NB4 (cell line): ENCODE results near the gene SLC39A10.
A peak's percentile ranks its signal among the peaks of the same experiment; 100 is the strongest.

ENCODE experiments used
- DNase-seq: peaks from one replicate; pipeline ENCODE4 v3.0.0; 2010; ENCODE audit warnings: low read depth
- H3K4me3 ChIP-seq: one replicate; pipeline ENCODE4 v1.5.1; 2011; ENCODE audit warnings: mild to moderate bottlenecking, low read depth, low read length, moderate library complexity
- MYC ChIP-seq: IDR thresholded peaks from 2 replicates; pipeline ENCODE4 v1.6.1; 2011; ENCODE audit warnings: low read depth, low read length
- POLR2A ChIP-seq: IDR thresholded peaks from 2 replicates; pipeline ENCODE4 v1.6.1; 2011; ENCODE audit warnings: mild to moderate bottlenecking; ENCODE audit not compliant: insufficient read length; ENCODE audit errors: extremely low read depth
- TF ChIP-seq, protein P1 (sequence below): IDR thresholded peaks from 2 replicates; pipeline ENCODE4 v1.6.1; 2011; ENCODE audit warnings: low read depth, low read length
- TF ChIP-seq, protein P2 (sequence below): IDR thresholded peaks from one replicate; pipeline ENCODE4 v1.5.1; 2012; ENCODE audit warnings: low read depth, low read length

Gene SLC39A10

GRCh38 chr2:195763866-195764265 is 106.8 kb downstream of the SLC39A10 start:
- DNase-seq: no peak
- no peak overlapping the region for H3K4me3 ChIP-seq

DNA sequence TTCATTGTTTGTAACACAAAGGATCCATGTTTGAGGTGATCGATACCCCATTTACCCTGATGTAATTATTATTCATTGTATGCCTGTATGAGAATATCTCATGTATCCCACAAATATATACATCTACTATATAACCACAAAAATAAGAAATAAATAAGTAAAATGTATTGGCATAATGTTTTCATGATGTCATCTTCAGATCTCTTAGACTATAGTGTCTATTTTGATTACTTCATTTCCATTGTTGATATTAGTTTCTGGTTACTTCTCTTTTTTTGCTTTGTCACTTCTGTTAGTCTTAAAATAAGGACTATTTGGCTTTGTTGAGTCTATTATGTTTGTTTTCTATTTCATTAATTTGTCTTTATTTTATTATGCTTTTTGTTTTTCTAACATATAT is 109.7 kb downstream of the SLC39A10 start:
- DNase-seq: no peak
- TF ChIP-seq, protein P1, sequence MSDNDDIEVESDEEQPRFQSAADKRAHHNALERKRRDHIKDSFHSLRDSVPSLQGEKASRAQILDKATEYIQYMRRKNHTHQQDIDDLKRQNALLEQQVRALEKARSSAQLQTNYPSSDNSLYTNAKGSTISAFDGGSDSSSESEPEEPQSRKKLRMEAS: no peak
- TF ChIP-seq, protein P2, sequence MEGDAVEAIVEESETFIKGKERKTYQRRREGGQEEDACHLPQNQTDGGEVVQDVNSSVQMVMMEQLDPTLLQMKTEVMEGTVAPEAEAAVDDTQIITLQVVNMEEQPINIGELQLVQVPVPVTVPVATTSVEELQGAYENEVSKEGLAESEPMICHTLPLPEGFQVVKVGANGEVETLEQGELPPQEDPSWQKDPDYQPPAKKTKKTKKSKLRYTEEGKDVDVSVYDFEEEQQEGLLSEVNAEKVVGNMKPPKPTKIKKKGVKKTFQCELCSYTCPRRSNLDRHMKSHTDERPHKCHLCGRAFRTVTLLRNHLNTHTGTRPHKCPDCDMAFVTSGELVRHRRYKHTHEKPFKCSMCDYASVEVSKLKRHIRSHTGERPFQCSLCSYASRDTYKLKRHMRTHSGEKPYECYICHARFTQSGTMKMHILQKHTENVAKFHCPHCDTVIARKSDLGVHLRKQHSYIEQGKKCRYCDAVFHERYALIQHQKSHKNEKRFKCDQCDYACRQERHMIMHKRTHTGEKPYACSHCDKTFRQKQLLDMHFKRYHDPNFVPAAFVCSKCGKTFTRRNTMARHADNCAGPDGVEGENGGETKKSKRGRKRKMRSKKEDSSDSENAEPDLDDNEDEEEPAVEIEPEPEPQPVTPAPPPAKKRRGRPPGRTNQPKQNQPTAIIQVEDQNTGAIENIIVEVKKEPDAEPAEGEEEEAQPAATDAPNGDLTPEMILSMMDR: no peak
- no peak for TF ChIP-seq POLR2A
- TF ChIP-seq MYC: no peak
- no peak overlapping the region for H3K4me3 ChIP-seq

More at GRCh38 chr2:195763866-195764265, 106.8 kb downstream of the SLC39A10 start:
- TF ChIP-seq, protein P2: no peak

GRCh38 chr2:195768431-195768830 is 111.4 kb downstream of the SLC39A10 start:
- H3K4me3 ChIP-seq: no peak overlapping the region
- TF ChIP-seq, protein P2: no peak
- TF ChIP-seq, protein P1: no peak
- TF ChIP-seq POLR2A (no peak), MYC (no peak)
- DNase-seq: no peak

DNA sequence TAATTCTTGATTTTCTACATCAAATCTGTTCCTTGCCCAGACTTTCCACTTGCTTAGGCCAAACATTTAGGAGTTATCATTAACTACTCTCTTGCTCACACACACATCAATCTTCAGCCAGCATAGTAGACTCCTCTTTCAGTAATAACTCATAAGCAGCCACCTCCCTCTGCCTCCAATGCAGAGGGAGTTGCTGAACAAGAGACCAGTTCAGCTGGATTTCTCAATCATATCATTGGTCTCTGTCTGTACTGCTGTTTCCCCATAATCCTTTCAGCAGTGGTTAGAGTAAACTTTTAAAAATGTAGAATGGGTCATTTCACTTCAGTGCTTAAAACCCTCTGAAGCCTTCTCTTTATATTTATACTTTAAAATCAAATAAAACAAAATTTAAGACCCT is 112.9 kb downstream of the SLC39A10 start:
- TF ChIP-seq POLR2A: no peak
- no peak for TF ChIP-seq MYC
- TF ChIP-seq, protein P2: no peak
- TF ChIP-seq, protein P1: no peak
- peak; percentile 8 for DNase-seq
- no peak overlapping the region for H3K4me3 ChIP-seq

GRCh38 chr2:195779491-195779890 is 122.5 kb downstream of the SLC39A10 start:
- peak; percentile 13 for DNase-seq
- TF ChIP-seq POLR2A (no peak), MYC (no peak)
- TF ChIP-seq, protein P2: no peak
- TF ChIP-seq, protein P1: no peak
- H3K4me3 ChIP-seq: no peak overlapping the region

- no peak for DNase-seq
- no peak for TF ChIP-seq POLR2A
- TF ChIP-seq MYC: no peak
- TF ChIP-seq, protein P2: no peak
- TF ChIP-seq, protein P1: no peak
- H3K4me3 ChIP-seq: no peak overlapping the region
Measured at GRCh38 chr2:195782156-195782555, 125.1 kb downstream of the SLC39A10 start.
